ENCODE results near the gene ANKMY1.

GRCh38 chr2:240603081-240603835 lies 45.5 kb upstream of the ANKMY1 start:
- TF ChIP-seq EZH2phosphoT487 (IDR thresholded peaks at IDR 0.05; ENCODE audit: borderline replicate concordance) (no peak), CTCF (conservative IDR thresholded peaks at IDR 0.05; ENCODE audit: low read length) (no peak)
